H1 (cell line): ENCODE measurements around the gene LMTK3. TPM values are rescaled to one million over a fixed set of nuclear protein-coding genes. Genes with fewer than 3 reads are reported as not detected.

Source experiments
- CTCF ChIA-PET: fragments of 300-600 bp; sonication (Branson Sonifier 250); formaldehyde crosslinking; loops from one replicate; lab custom pipeline; 2021; ENCODE audit not compliant: partially characterized antibody; lab: Charles Lee
- POLR2A ChIA-PET: fragments of 300-600 bp; sonication (Branson Sonifier 250); formaldehyde crosslinking; loops from one replicate; lab custom pipeline; 2021; ENCODE audit warnings: inconsistent platforms; ENCODE audit not compliant: partially characterized antibody; lab: Charles Lee
- DNase-seq, 2 experiments: peaks; one replicate each; pipeline versions ENCODE4 v3.0.0 to v3.0.0-alpha.2; 2010 to 2022; ENCODE audit warnings: low spot score in 2 of 2, low read depth in 1 of 2, mixed read lengths in 1 of 2
- FAIRE-seq: peaks from 2 replicates; lab custom pipeline; 2011; peaks lifted over from hg19 to GRCh38; lab: Jason Lieb, UNC
- H2AFZ ChIP-seq: 2 replicates; pipeline ENCODE4 v1.8.1; 2012; ENCODE audit warnings: low read length, inconsistent platforms
- H2AK5ac ChIP-seq: 2 replicates; pipeline ENCODE4 v1.6.1; 2013; ENCODE audit warnings: low read depth, low read length
- H2BK120ac ChIP-seq: replicated peaks from 2 replicates; pipeline ENCODE3; 2013; ENCODE audit warnings: low read depth, low read length, inconsistent platforms
- H2BK12ac ChIP-seq: 2 replicates; pipeline ENCODE4 v1.6.1; 2013; ENCODE audit warnings: low read depth, low read length
- H2BK15ac ChIP-seq: 2 replicates; pipeline ENCODE4 v1.6.1; 2013; ENCODE audit warnings: low read length
- H2BK20ac ChIP-seq: 2 replicates; pipeline ENCODE4 v1.6.1; 2013; ENCODE audit warnings: low read length
- H2BK5ac ChIP-seq: 2 replicates; pipeline ENCODE4 v1.6.1; 2013; ENCODE audit warnings: low read depth, low read length
- H3K14ac ChIP-seq: 2 replicates; pipeline ENCODE4 v1.6.1; 2013; ENCODE audit warnings: inconsistent platforms; ENCODE audit not compliant: insufficient read length
- H3K18ac ChIP-seq: 2 replicates; pipeline ENCODE4 v1.6.1; 2013; ENCODE audit warnings: low read length; ENCODE audit errors: extremely low read depth
- H3K23ac ChIP-seq: 2 replicates; pipeline ENCODE4 v1.6.1; 2013; ENCODE audit warnings: inconsistent platforms; ENCODE audit not compliant: insufficient read length
- H3K23me2 ChIP-seq: 2 replicates; pipeline ENCODE4 v1.6.1; 2013; ENCODE audit warnings: low read depth, low read length
- H3K27ac ChIP-seq: 2 replicates; pipeline ENCODE4 v1.6.1; 2011; ENCODE audit warnings: low read depth, low read length, inconsistent platforms
- H3K27me3 ChIP-seq, 4 experiments: replicated peaks in 1 of 4; 1 replicate in 1 of 4; 2 replicates in 3 of 4; pipeline versions ENCODE4 v1.6.1 to v1.8.1; 2011 to 2013; ENCODE audit warnings: low read length in 3 of 4, mild to moderate bottlenecking in 3 of 4, inconsistent platforms in 2 of 4, mixed read lengths in 2 of 4, moderate library complexity in 1 of 4; ENCODE audit not compliant: control insufficient read depth in 3 of 4, insufficient read depth in 3 of 4; ENCODE audit errors: extremely low read depth in 1 of 4
- H3K36me3 ChIP-seq, 4 experiments: 2 replicates each; pipeline versions ENCODE4 v1.6.1 to v1.8.1; 2011 to 2013; ENCODE audit warnings: mild to moderate bottlenecking in 4 of 4, low read length in 3 of 4, moderate library complexity in 2 of 4, control low read depth in 1 of 4, inconsistent platforms in 1 of 4; ENCODE audit not compliant: insufficient read depth in 4 of 4, control insufficient read depth in 2 of 4
- H3K4ac ChIP-seq: replicated peaks from 2 replicates; pipeline ENCODE3; 2013; ENCODE audit warnings: low read length, low read depth, mixed read lengths, inconsistent platforms; ENCODE audit not compliant: insufficient read length
- H3K4me1 ChIP-seq, 4 experiments: replicated peaks in 1 of 4; 1 replicate in 1 of 4; 2 replicates in 3 of 4; pipeline versions ENCODE4 v1.6.1 to v1.8.1; 2011 to 2013; ENCODE audit warnings: low read length in 3 of 4, inconsistent platforms in 2 of 4, mixed read lengths in 1 of 4; ENCODE audit not compliant: insufficient read depth in 4 of 4, control insufficient read depth in 3 of 4
- H3K4me2 ChIP-seq, 2 experiments: 2 replicates each; pipeline versions ENCODE4 v1.6.1 to v1.8.1; 2011 to 2013; ENCODE audit warnings: low read depth in 2 of 2, low read length in 2 of 2, control low read depth in 1 of 2, inconsistent platforms in 1 of 2, mild to moderate bottlenecking in 1 of 2; ENCODE audit not compliant: insufficient read depth in 1 of 2
- H3K4me3 ChIP-seq, 4 experiments: fragments of 200-600, 300-600 bp in 1 of 4; sonication (generic), shearing (Covaris generic), sonication (Bioruptor Twin) in 1 of 4; 2 replicates each; pipeline versions ENCODE4 v1.5.1 to v1.8.1; 2011 to 2016; ENCODE audit warnings: low read length in 4 of 4, low read depth in 3 of 4, control low read depth in 2 of 4, inconsistent platforms in 2 of 4, mild to moderate bottlenecking in 2 of 4, mixed read lengths in 1 of 4, moderate library complexity in 1 of 4; ENCODE audit not compliant: insufficient read depth in 2 of 4; ENCODE audit errors: extremely low read depth in 1 of 4
- H3K56ac ChIP-seq: replicated peaks from 2 replicates; pipeline ENCODE3; 2013; ENCODE audit warnings: low read depth, mild to moderate bottlenecking, mixed read lengths, low read length, inconsistent platforms; ENCODE audit not compliant: insufficient read length
- H3K79me1 ChIP-seq: 2 replicates; pipeline ENCODE4 v1.6.1; 2013; ENCODE audit warnings: low read depth, low read length, control low read depth
- H3K79me2 ChIP-seq, 2 experiments: 2 replicates each; pipeline versions ENCODE4 v1.6.1 to v1.8.1; 2012 to 2013; ENCODE audit warnings: low read length in 2 of 2, mild to moderate bottlenecking in 2 of 2, inconsistent platforms in 1 of 2; ENCODE audit not compliant: insufficient read depth in 2 of 2, control insufficient read depth in 1 of 2
- H3K9ac ChIP-seq, 4 experiments: replicated peaks in 1 of 4; 1 replicate in 1 of 4; 2 replicates in 3 of 4; pipeline versions ENCODE4 v1.6.1 to v1.8.1; 2011 to 2013; ENCODE audit warnings: low read depth in 3 of 4, low read length in 3 of 4, control low read depth in 2 of 4, mild to moderate bottlenecking in 2 of 4, moderate library complexity in 2 of 4, inconsistent platforms in 1 of 4; ENCODE audit errors: extremely low read depth in 1 of 4
- H3K9me3 ChIP-seq, 2 experiments: 2 replicates each; pipeline versions ENCODE4 v1.6.1 to v1.8.1; 2012 to 2013; ENCODE audit warnings: mild to moderate bottlenecking in 2 of 2, moderate library complexity in 2 of 2, control low read depth in 1 of 2, inconsistent platforms in 1 of 2, low read depth in 1 of 2, low read length in 1 of 2, mixed read lengths in 1 of 2; ENCODE audit not compliant: insufficient read depth in 2 of 2
- H4K20me1 ChIP-seq, 2 experiments: replicated peaks in 1 of 2; 2 replicates each; pipeline versions ENCODE3 to v1.8.1; 2011 to 2013; ENCODE audit warnings: inconsistent platforms in 2 of 2, low read length in 2 of 2, mild to moderate bottlenecking in 1 of 2; ENCODE audit not compliant: insufficient read depth in 2 of 2, control insufficient read depth in 1 of 2
- H4K5ac ChIP-seq: 2 replicates; pipeline ENCODE4 v1.6.1; 2013; ENCODE audit warnings: low read length, low read depth, mixed read lengths, inconsistent platforms; ENCODE audit not compliant: insufficient read length
- H4K8ac ChIP-seq: 2 replicates; pipeline ENCODE4 v1.8.0; 2013; ENCODE audit warnings: mild to moderate bottlenecking, moderate library complexity, low read length, inconsistent platforms; ENCODE audit not compliant: insufficient read depth; ENCODE audit errors: extremely low read depth
- H4K91ac ChIP-seq: replicated peaks from 2 replicates; pipeline ENCODE3; 2013; ENCODE audit warnings: low read length, mixed read lengths, inconsistent platforms; ENCODE audit not compliant: insufficient read length
- ATF2 ChIP-seq: IDR thresholded peaks from 2 replicates; pipeline ENCODE4 v1.6.1; 2012; ENCODE audit warnings: low read length, inconsistent platforms
- TBP ChIP-seq: IDR thresholded peaks from 2 replicates; pipeline ENCODE4 v1.6.1; 2011; ENCODE audit warnings: low read depth, low read length, improper control_type of control experiment
- WGBS, 2 experiments: shearing (Covaris generic) in 1 of 2; methylation state at CpG; one replicate each; pipeline versions ENCODE4 v1.1.6 to v1.1.7; 2013 to 2015; ENCODE audit warnings: low lambda C conversion rate in 2 of 2, mixed read lengths in 2 of 2, inconsistent platforms in 1 of 2, low coverage in 1 of 2, missing lambda C conversion rate in 1 of 2; ENCODE audit not compliant: insufficient replicate concordance in 2 of 2, insufficient coverage in 1 of 2, insufficient read length in 1 of 2; ENCODE audit errors: extremely low coverage in 1 of 2, missing lambda C conversion rate in 1 of 2; 5-methylcytosine and 5-hydroxymethylcytosine counted together
- polyA plus RNA-seq, 7 experiments: library from polyadenylated mRNA; depleted of rRNA in 3 of 7; stranded (reverse) in 5 of 7; unstranded in 2 of 7; fragments of >200 nt in 5 of 7; fragments of 200-250 nt in 2 of 7; gene quantifications; 1 replicate in 5 of 7; 2 replicates in 1 of 7; 4 replicates in 1 of 7; pipeline versions ENCODE4 v1.2.1 to v1.2.3, GENCODE V29; 2011 to 2013; ENCODE audit warnings: missing spikeins in 2 of 7, mixed read lengths in 2 of 7
- total RNA-seq: library from RNA; stranded (reverse); fragmentation: NEBNext Ultra II Directional; extraction: Animal tissue kit (Norgen Biotek cat#: 25700); gene quantifications from 2 replicates; pipeline ENCODE4 v1.2.1, GENCODE V29; 2021

Gene LMTK3
- total and polyA plus RNA-seq, 2 of the 8 experiments (the other 6 are each of a cell fraction or from before 2014, with no cell fraction given), result 2.7 to 12.4 TPM

DNA sequence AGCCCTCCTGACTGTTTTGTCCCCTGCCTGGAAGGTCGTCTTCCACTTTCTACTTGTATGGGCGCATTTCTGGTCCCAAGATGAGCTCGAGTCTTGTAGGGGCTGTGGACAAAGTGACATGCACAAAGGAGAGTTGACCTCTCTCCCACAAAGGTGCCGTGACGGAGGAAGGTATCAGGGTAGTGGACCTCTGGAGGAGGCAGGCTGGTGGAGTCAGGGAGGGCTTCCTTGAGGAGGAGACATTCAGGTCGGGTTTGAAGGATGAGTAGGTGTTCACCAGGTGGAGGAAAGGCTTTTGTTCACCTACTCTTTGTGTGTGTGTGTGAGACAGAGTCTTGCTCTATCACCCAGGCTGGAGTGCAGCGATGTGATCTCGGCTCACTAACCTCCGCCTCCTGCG lies 40.8 kb downstream of the LMTK3 start:
- peaks cover 16 to 22% of the 10 kb centered on the region in 2 experiments for H4K20me1 ChIP-seq
- H3K23me2 ChIP-seq, result no peaks in the 10 kb centered on the region; the same call in 1 of the 2 replicates
- 88% methylated on average over 10 of the region's 10 CpGs; no CpG with 5 or more reads in 1 of the 2 experiments for WGBS, 2 experiments
- H3K27me3 ChIP-seq, result no peaks in the 10 kb centered on the region
- no peak overlapping the region for H2AK5ac ChIP-seq
- no peak overlapping the region for H4K5ac ChIP-seq
- H2BK15ac ChIP-seq, result no peak overlapping the region
- ChIA-PET CTCF (interaction anchor here (1.0 to 1.5 kb wide), 7 partner anchors 11 to 157 kb away, joined by 3 to 8 read pairs (median 4); partner anchors contain the start of gene KDELR1), POLR2A (interaction anchor here (1.0 to 11.4 kb wide), 12 partner anchors 9 to 144 kb away, joined by 3 to 176 read pairs (median 7); partner anchors contain the start of genes FAM83E, GRWD1, KCNJ14 and KDELR1)
- peaks cover 0 to 12% of the 10 kb centered on the region in 2 experiments; a peak in 1 of 4 replicates for H3K79me2 ChIP-seq
- no peak overlapping the region for H3K14ac ChIP-seq
- H3K4me2 ChIP-seq, result no peak overlapping the region; a peak in 1 of 4 replicates
- no peak overlapping the region for H3K27ac ChIP-seq
- no peak overlapping the region for H2AFZ ChIP-seq
- TF ChIP-seq ATF2, result no peak
- no peak for TF ChIP-seq TBP
- H2BK120ac ChIP-seq, result no peak overlapping the region
- no peaks in the 10 kb centered on the region for H3K9me3 ChIP-seq
- no peak overlapping the region; a peak in 1 of 7 replicates for H3K9ac ChIP-seq
- H3K4me3 ChIP-seq, result no peak overlapping the region
- H3K56ac ChIP-seq, result no peak overlapping the region
- no peak overlapping the region for H3K18ac ChIP-seq
- H2BK12ac ChIP-seq, result no peak overlapping the region
- no peak overlapping the region for H2BK5ac ChIP-seq
- H4K91ac ChIP-seq, result no peak overlapping the region
- H3K79me1 ChIP-seq, result peaks cover 4% of the 10 kb centered on the region; the same call in 1 of the 2 replicates
- FAIRE-seq (no peak), DNase-seq (no peak)
- H3K36me3 ChIP-seq, result peaks cover 37 to 54% (median 51%) of the 10 kb centered on the region in 4 experiments
- H2BK20ac ChIP-seq, result no peak overlapping the region
- H4K8ac ChIP-seq, result no peak overlapping the region; the same call in 1 of the 2 replicates
- H3K4ac ChIP-seq, result no peak overlapping the region
- H3K4me1 ChIP-seq, result peaks cover 0 to 9% (median 1%) of the 10 kb centered on the region in 4 experiments; a peak in 3 of 7 replicates
- H3K23ac ChIP-seq, result no peak overlapping the region
